ENCODE data around the gene FIS1.
"Not testable (repeated sequence)": the region's sequence is repeated elsewhere in the genome, so short reads cannot be mapped to it uniquely, and the experiment has no call there.

Gene FIS1

GRCh38 chr7:101244375-101245146 is at the start of gene FIS1:
Gene FIS1 (minus strand): TSS chr7:101245081. CDS start chr7:101245004, 77 bp downstream.
- DNase-seq (ENCODE audit: insufficient read length, low spot score) (peak; percentile 87), FAIRE-seq (no peak)

- DNase-seq (ENCODE audit: insufficient read length, low spot score): no peak
- FAIRE-seq: no peak
Observed at GRCh38 chr7:101294039-101294831, 49.4 kb upstream of the FIS1 start.

GRCh38 chr7:101293069-101294021 is 48.5 kb upstream of the FIS1 start:
- not testable (repeated sequence) for FAIRE-seq; DNase-seq (ENCODE audit: insufficient read length, low spot score)

GRCh38 chr7:101292566-101292965 is 47.7 kb upstream of the FIS1 start:
- not testable (repeated sequence) for DNase-seq (ENCODE audit: insufficient read length, low spot score); FAIRE-seq

GRCh38 chr7:101290186-101291037 is 45.5 kb upstream of the FIS1 start:
- FAIRE-seq; DNase-seq (ENCODE audit: insufficient read length, low spot score): not testable (repeated sequence)

- DNase-seq (ENCODE audit: insufficient read length, low spot score): not testable (repeated sequence)
- peak; percentile 59 for FAIRE-seq
Observed at GRCh38 chr7:101289687-101290086, 44.8 kb upstream of the FIS1 start.

GRCh38 chr7:101288439-101288838 is 43.6 kb upstream of the FIS1 start:
- DNase-seq (ENCODE audit: insufficient read length, low spot score) (no peak), FAIRE-seq (no peak)

GRCh38 chr7:101287032-101287431 is 42.2 kb upstream of the FIS1 start:
- DNase-seq (ENCODE audit: insufficient read length, low spot score) (no peak), FAIRE-seq (no peak)

GRCh38 chr7:101285880-101286279 is 41.0 kb upstream of the FIS1 start:
- not testable (repeated sequence) for DNase-seq (ENCODE audit: insufficient read length, low spot score); FAIRE-seq

- FAIRE-seq (no peak), DNase-seq (ENCODE audit: insufficient read length, low spot score) (no peak)
Observed at GRCh38 chr7:101285171-101285570, 40.3 kb upstream of the FIS1 start.

- DNase-seq (ENCODE audit: insufficient read length, low spot score); FAIRE-seq: not testable (repeated sequence)
Observed at GRCh38 chr7:101280912-101281311, 36.0 kb upstream of the FIS1 start.

GRCh38 chr7:101278461-101279292 is 33.8 kb upstream of the FIS1 start:
- FAIRE-seq (no peak), DNase-seq (ENCODE audit: insufficient read length, low spot score) (no peak)

GRCh38 chr7:101277155-101277554 is 32.3 kb upstream of the FIS1 start:
- FAIRE-seq (no peak), DNase-seq (ENCODE audit: insufficient read length, low spot score) (no peak)

GRCh38 chr7:101273206-101273605 is 28.3 kb upstream of the FIS1 start:
- FAIRE-seq: no peak
- no peak for DNase-seq (ENCODE audit: insufficient read length, low spot score)

GRCh38 chr7:101271021-101271420 is 26.1 kb upstream of the FIS1 start:
- FAIRE-seq (no peak), DNase-seq (ENCODE audit: insufficient read length, low spot score) (no peak)

GRCh38 chr7:101269664-101270063 is 24.8 kb upstream of the FIS1 start:
- DNase-seq (ENCODE audit: insufficient read length, low spot score): no peak
- no peak for FAIRE-seq

- FAIRE-seq (no peak), DNase-seq (ENCODE audit: insufficient read length, low spot score) (no peak)
Observed at GRCh38 chr7:101265622-101266516, 21.0 kb upstream of the FIS1 start.

All from HTR-8/SVneo (cell line).